ENCODE results near the gene GJA9. TPM values are rescaled to one million over a fixed set of nuclear protein-coding genes. Genes with fewer than 3 reads are reported as not detected.
"Not testable (repeated sequence)": the region's sequence is repeated elsewhere in the genome, so short reads cannot be mapped to it uniquely, and the experiment has no call there.

The GJA9 gene
- total RNA-seq, 1 donor from 2014 or later, result 0.26 TPM

GRCh38 chr1:38919130-38919529, 37.7 kb upstream of the GJA9 start:
- peaks cover 10% of the 10 kb centered on the region for H3K36me3 ChIP-seq (ENCODE audit: control insufficient read depth, insufficient read depth, low read length)
- DNase-seq (ENCODE audit: low read depth) (no peak), FAIRE-seq (no peak)
- H3K4me3 ChIP-seq (ENCODE audit: low read depth, low read length), result no peak overlapping the region
- no peak for TF ChIP-seq CTCF (IDR thresholded peaks at IDR 0.05; ENCODE audit: insufficient read depth, low read length, severe bottlenecking)
- no peaks in the 10 kb centered on the region for H3K27me3 ChIP-seq (ENCODE audit: control insufficient read depth, insufficient read depth, low read length)

- FAIRE-seq (no peak), DNase-seq (ENCODE audit: low read depth) (no peak)
- TF ChIP-seq CTCF (IDR thresholded peaks at IDR 0.05; ENCODE audit: insufficient read depth, low read length, severe bottlenecking), result no peak
- Histone ChIP-seq H3K4me3 (ENCODE audit: low read depth, low read length) (no peak overlapping the region), H3K36me3 (ENCODE audit: control insufficient read depth, insufficient read depth, low read length) (peaks cover 10% of the 10 kb centered on the region), H3K27me3 (ENCODE audit: control insufficient read depth, insufficient read depth, low read length) (no peaks in the 10 kb centered on the region)
Observed at GRCh38 chr1:38918568-38918967, 37.2 kb upstream of the GJA9 start.

- DNase-seq (ENCODE audit: low read depth) (no peak), FAIRE-seq (no peak)
- H3K36me3 ChIP-seq (ENCODE audit: control insufficient read depth, insufficient read depth, low read length), result peaks cover 10% of the 10 kb centered on the region
- no peaks in the 10 kb centered on the region for H3K27me3 ChIP-seq (ENCODE audit: control insufficient read depth, insufficient read depth, low read length)
- H3K4me3 ChIP-seq (ENCODE audit: low read depth, low read length), result no peak overlapping the region
- TF ChIP-seq CTCF (IDR thresholded peaks at IDR 0.05; ENCODE audit: insufficient read depth, low read length, severe bottlenecking), result no peak
Observed at GRCh38 chr1:38917772-38918171, 36.4 kb upstream of the GJA9 start.

GRCh38 chr1:38917337-38917736, 36.0 kb upstream of the GJA9 start:
- no peak for TF ChIP-seq CTCF (IDR thresholded peaks at IDR 0.05; ENCODE audit: insufficient read depth, low read length, severe bottlenecking)
- DNase-seq (ENCODE audit: low read depth), result no peak
- H3K4me3 ChIP-seq (ENCODE audit: low read depth, low read length), result no peak overlapping the region
- H3K36me3 ChIP-seq (ENCODE audit: control insufficient read depth, insufficient read depth, low read length), result peaks cover 10% of the 10 kb centered on the region
- H3K27me3 ChIP-seq (ENCODE audit: control insufficient read depth, insufficient read depth, low read length), result no peaks in the 10 kb centered on the region
- no peak for FAIRE-seq

- DNase-seq (ENCODE audit: low read depth), result peak; percentile 11
- TF ChIP-seq CTCF (IDR thresholded peaks at IDR 0.05; ENCODE audit: insufficient read depth, low read length, severe bottlenecking), result no peak
- FAIRE-seq, result peak; percentile 86
Observed at GRCh38 chr1:38915352-38915948, 34.1 kb upstream of the GJA9 start.

GRCh38 chr1:38914908-38915307, 33.5 kb upstream of the GJA9 start:
- H3K27me3 ChIP-seq (ENCODE audit: control insufficient read depth, insufficient read depth, low read length); H3K4me3 ChIP-seq (ENCODE audit: low read depth, low read length); FAIRE-seq; H3K36me3 ChIP-seq (ENCODE audit: control insufficient read depth, insufficient read depth, low read length); DNase-seq (ENCODE audit: low read depth): not testable (repeated sequence)

More at GRCh38 chr1:38915352-38915948, 34.1 kb upstream of the GJA9 start:
- Histone ChIP-seq H3K36me3 (ENCODE audit: control insufficient read depth, insufficient read depth, low read length) (peaks cover 10% of the 10 kb centered on the region), H3K4me3 (ENCODE audit: low read depth, low read length) (no peak overlapping the region), H3K27me3 (ENCODE audit: control insufficient read depth, insufficient read depth, low read length) (no peaks in the 10 kb centered on the region)
